KOPT-K1 (cell line): ENCODE measurements around the gene RPH3AL.
"Not testable (repeated sequence)": the region's sequence is repeated elsewhere in the genome, so short reads cannot be mapped to it uniquely, and the experiment has no call there.

Experiments used
- H3K27ac ChIP-seq: fragments of 200-600 bp; sonication (generic); 2 replicates; pipeline ENCODE4 v1.5.1; 2016; ENCODE audit warnings: antibody characterized with exemption, mild to moderate bottlenecking, low read depth, low read length; ENCODE audit not compliant: poor library complexity, severe bottlenecking
- H3K36me3 ChIP-seq: fragments of 200-600 bp; sonication (generic); 2 replicates; pipeline ENCODE4 v1.5.1; 2017; ENCODE audit warnings: antibody characterized with exemption, mild to moderate bottlenecking, low read length, moderate library complexity; ENCODE audit not compliant: insufficient read depth
- H3K9me3 ChIP-seq: fragments of 200-600 bp; sonication (generic); 2 replicates; pipeline ENCODE4 v1.5.1; 2017; ENCODE audit warnings: antibody characterized with exemption, low read length, mild to moderate bottlenecking; ENCODE audit not compliant: insufficient read depth, poor library complexity, severe bottlenecking

Gene RPH3AL

DNA sequence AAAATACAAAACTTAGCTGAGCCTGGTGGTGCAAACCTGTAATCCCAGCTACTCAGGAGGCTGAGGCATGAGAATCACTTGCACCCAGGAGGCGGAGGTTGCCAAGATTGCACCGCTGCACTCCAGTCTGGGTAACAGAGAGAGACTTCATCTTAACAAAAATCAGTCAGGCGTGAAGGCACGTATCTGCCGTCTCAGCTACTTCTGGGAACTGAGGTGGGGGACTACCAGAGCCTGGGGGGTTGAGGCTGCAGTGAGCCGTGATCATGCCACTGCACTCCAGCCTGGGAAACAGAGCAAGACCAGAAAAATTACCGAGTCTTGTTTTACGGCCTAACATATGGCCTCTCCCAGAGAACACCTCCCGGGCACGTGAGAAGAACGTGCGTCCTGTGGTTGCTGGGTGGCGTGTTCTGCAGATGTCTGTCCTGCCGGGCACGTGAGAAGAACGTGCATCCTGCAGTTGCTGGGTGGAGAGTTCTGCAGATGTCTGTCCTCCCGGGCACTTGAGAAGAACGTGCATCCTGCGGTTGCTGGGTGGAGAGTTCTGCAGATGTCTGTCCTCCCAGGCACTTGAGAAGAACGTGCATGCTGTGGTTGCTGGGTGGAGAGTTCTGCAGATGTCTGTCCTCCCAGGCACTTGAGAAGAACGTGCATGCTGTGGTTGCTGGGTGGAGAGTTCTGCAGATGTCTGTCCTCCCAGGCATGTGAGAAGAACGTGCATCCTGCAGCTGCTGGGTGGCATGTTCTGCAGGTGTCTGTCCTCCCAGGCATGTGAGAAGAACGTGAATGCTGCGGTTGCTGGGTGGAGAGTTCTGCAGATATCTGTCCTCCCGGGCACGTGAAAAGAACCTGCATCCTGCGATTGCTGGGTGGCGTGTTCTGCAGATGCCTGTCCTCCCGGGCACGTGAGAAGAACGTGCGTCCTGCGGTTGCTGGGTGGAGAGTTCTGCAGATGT lies 14.3 kb upstream of the RPH3AL start:
- not testable (repeated sequence) for H3K27ac ChIP-seq, H3K36me3 ChIP-seq
- peaks cover 24% of the 10 kb centered on the region for H3K9me3 ChIP-seq

DNA sequence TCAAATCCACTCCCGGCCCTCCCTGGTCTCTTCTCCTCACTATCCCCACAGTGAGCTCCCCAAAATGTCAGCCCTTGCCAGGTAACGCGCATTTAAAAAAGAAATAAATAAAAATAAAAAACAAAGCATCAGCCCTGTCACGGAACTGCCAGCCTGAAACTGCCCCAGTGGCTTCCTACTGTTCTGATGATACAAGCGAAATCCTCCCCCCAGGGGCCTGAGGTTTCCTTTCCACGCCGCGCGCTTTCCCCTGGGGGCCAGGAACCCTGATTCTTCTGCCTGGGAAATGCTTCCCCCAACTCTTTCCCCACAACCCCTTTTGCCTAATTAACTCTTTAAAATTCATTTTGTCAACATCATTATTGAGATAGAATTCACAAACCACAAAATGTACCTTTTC lies 12.2 kb upstream of the RPH3AL start:
- peaks cover 24% of the 10 kb centered on the region for H3K9me3 ChIP-seq
- no peaks in the 10 kb centered on the region for H3K36me3 ChIP-seq
- H3K27ac ChIP-seq, result no peak overlapping the region

DNA sequence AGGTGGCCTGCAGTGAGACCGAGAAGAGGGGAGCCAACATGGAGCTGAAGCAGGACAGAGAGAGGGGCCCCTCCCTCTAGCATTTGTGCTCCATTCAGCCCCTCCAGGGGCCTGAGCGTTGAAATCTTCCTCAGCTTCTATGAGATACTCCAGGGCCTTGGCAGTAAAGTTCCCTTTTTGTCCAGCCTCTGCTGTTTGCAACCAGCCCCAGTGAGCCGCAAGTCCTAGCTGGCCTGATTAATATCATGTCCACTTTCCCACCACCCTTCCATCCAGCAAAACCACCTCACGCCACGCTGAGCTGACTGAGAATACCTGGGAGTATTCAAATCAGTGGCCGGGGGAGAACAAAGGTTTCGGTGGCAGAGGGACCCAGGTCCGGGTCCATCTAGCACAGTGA lies 11.7 kb upstream of the RPH3AL start:
- Histone ChIP-seq H3K27ac (no peak overlapping the region), H3K9me3 (peaks cover 24% of the 10 kb centered on the region), H3K36me3 (no peaks in the 10 kb centered on the region)

DNA sequence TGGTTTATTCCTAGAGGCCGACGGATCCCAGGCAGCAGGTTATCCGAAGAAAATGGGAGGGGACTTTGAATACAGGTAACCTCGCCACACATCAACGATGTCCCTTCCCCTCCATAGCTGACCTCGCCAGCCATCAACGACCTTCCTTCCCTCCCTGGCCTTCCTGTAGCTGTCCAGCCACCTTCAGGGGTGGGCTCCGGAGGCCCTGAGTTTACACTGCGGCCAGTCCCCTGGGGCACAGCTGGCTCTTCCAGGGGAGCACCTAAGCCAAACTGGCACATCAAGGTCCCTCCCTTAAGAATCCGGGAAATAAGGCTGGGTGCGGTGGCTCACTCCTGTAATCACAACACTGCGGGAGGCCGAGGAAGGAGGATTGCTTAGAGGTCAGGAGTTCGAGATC lies 10.1 kb upstream of the RPH3AL start:
- H3K9me3 ChIP-seq, result peaks cover 13% of the 10 kb centered on the region
- no peak overlapping the region for H3K27ac ChIP-seq
- H3K36me3 ChIP-seq, result no peaks in the 10 kb centered on the region

DNA sequence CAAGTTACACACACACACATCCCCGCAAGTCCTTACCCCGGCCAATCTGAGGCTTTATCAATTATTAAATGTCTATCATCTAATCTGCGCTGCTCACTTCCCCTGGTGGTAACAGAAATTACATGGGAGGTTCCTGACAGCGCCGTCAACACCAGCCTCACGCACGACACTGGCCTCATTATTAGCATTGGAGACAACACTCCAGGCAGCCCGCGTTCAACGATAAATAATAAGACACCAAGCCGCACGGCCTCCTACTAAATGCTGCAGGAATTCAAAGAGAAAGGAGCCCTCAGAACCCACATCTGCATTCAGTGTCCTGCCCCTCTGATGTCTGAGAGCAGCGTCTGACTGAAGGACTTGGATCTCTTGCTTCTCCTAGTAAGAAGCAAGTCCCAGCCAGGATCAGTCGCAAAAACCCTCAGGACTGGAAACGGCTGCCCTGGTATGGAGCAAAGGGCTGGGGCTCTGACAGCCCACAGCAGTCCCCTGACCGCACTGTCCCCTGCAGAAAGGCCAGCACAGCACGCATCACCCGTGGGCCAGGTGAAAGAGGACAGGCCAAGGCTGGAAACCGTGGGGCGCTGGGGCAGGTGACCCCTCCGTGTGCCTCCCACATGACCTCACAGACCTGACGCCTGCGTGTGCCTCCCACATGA lies 7.6 kb upstream of the RPH3AL start:
- no peaks in the 10 kb centered on the region for H3K36me3 ChIP-seq
- no peak overlapping the region for H3K27ac ChIP-seq
- peaks cover 15% of the 10 kb centered on the region for H3K9me3 ChIP-seq

DNA sequence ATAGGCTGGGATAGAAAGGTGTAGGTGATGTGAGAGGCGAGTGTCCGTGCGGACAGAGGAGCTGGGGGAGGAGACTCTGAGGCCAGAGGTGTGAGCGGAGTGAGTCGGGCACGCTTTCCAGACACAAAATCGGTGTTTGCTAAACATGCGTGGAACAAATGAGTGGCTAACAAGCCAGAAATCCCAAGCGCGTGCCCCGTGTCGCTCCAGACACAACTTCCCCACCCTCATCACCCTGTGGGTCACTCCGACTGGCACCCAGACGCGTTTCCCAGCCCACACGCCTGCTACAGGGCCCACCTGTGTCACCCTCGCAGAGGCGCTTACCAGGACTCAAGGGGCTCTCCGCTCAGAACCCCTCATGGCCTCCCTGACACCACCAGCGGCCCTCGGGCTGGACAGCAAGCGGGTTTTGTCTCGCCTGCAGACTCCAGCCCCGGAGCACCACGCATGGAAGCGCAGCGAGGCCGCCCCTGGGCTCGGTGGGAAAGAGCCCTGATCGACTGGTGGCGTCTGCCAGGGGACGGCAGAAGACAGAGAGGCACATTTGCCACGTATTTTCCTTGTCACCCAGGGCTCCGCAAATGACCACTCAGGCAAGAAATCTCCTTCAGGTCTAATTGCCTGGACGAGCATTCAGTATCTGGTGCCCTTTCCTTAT lies 6.0 kb upstream of the RPH3AL start:
- peaks cover 22% of the 10 kb centered on the region for H3K9me3 ChIP-seq
- H3K36me3 ChIP-seq, result no peaks in the 10 kb centered on the region
- no peak overlapping the region for H3K27ac ChIP-seq

DNA sequence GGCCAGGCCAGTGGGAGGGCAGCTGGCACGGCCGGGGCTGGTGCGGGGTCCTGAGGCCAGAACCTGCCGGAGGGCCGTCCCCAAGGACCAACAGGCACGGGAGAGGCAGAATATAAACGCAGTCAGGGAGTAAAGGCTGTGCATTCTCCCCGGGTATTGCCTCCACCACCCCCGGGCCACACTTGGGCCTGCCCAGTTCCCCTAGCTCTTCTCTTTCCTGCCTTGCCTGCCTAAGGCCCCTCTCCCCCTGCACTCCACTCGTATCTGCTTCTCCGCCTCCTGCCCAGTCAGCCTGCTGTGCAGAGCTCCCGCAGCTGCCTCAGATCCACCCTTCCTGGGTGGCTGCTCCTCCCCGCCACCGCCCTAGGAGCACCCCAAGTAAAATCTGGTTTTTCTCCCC lies 5.0 kb upstream of the RPH3AL start:
- H3K27ac ChIP-seq, result no peak overlapping the region
- H3K9me3 ChIP-seq, result peaks cover 22% of the 10 kb centered on the region
- H3K36me3 ChIP-seq, result no peaks in the 10 kb centered on the region

DNA sequence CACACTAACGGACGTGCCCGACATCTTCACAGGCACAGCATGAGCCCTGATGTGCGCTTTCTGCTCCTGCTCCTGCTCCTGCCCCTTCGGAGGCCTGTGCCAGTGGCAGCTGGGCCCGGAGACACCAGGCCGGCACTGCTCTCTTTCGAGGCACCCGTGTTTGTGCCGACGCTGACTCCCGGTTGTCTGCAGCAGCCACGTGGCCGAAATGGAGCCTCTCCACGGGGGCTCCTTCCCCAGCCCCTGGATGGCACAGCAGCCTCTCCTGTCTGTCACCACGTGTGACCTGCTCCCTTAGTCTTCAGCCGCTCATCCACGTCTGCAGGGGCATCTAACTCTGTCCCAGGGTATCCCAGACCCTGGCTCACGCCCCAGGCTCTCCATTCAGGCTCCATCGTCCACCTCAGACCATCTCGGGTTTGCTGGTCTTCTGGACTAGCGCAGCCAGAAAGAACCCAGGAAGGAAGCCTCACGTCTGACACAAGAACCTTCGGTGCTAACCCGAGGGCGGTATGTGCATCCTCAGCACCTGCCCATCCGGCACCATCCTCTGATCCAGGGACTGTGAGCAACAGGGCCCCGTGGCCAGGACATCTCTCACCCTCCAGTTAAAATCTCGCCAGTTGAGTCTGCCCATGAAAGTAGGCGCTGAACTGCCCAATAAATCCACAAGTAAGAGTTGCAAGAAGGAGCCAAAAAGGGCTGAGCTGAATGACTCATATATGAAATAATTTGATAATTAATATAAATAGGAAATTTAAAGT lies 4.2 kb upstream of the RPH3AL start:
- peaks cover 22% of the 10 kb centered on the region for H3K9me3 ChIP-seq
- H3K27ac ChIP-seq, result no peak overlapping the region
- no peaks in the 10 kb centered on the region for H3K36me3 ChIP-seq

DNA sequence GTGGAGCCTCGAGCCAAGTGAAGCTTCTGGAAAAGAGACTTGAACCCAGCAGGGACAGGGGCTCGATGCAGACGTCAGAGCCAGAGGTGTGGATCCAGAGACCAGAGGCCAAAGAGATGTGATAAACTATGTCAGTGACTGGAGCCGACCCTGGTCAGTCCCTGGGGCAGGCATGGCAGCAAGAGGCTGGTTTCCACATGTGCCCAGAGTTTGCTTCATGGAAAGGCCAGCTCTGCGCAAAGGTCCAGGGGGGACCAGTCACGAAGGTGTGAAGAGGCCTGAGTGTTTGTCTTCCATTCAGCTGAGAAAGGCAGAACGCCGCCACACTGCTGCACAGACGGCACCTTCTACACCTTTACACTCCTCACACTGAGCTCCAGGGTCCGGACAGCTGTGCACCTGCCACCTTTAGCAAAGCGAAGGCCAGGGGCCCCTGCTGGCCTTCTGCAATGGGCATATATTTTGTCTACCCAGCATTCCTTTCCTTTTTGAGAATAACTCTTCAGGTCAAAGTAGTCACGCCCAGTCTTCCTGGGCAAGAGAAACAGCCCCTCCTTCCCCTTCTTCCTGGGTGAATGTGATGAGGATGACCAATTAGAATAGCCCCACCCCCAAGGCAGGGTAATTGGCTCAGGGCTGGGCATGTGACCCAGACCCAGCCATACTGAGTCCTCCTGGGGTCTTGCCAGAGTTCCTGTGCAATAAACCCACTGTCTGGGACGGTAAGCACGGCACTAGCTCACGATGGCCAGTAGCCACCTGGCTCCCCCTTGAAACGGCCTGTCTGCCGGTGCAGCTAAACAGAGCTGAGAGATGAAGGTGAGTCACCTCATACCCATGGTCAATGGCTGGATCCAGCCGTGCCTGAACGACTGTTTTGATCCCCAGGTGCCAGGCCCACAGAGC lies 2.3 kb upstream of the RPH3AL start:
- Histone ChIP-seq H3K36me3 (no peaks in the 10 kb centered on the region), H3K9me3 (peaks cover 22% of the 10 kb centered on the region), H3K27ac (no peak overlapping the region)

DNA sequence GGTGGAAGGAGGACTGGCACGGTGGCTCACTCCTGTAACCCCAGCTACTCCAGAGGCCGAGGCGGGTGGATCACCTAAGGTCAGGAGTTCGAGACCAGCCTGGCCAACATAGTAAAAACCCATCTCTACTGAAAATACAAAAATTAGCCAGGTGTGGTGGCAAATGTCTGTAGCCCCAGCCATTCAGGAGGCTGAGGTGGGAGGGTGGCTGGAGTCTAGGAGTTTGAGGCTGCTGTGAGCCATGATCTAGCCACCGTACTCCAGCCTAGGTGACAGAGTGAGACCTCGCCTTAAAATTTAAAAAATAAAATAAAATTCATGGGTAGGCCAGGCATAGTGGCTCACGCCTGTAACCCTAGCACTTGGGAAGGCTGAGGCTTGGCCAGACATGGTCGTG lies 1.2 kb upstream of the RPH3AL start:
- H3K27ac ChIP-seq, result no peak overlapping the region
- peaks cover 22% of the 10 kb centered on the region for H3K9me3 ChIP-seq
- no peaks in the 10 kb centered on the region for H3K36me3 ChIP-seq

DNA sequence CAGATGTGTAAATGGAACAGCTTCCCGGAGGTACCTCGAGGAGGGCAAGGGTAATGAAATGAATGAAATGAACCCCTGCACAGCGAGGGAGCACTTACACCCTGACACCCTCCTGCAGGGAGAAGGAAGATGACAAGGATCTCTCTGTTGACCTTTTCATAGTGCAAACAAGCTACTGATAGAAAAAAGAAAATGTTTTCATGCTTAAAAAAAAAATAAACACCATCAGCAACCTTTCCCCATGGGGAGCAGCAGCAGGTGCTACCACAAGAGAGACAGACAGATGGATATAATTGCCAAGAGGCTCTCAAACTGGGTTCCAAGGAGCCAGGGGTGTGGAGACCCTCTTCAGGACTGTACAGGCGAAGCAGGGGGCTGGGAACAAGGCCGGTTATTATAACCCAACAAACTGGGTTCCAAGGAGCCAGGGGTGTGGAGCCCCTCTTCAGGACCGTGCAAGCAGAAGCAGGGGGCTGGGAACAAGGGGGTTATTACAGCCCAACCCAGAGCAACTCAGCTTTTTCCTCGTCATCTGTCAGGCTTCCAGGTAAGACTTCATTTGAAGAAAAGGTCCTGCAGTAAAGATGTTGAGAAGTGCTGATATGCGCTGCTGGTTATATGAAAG lies 718 bp upstream of the RPH3AL start:
- Histone ChIP-seq H3K9me3 (peaks cover 22% of the 10 kb centered on the region), H3K27ac (no peak overlapping the region), H3K36me3 (no peaks in the 10 kb centered on the region)

DNA sequence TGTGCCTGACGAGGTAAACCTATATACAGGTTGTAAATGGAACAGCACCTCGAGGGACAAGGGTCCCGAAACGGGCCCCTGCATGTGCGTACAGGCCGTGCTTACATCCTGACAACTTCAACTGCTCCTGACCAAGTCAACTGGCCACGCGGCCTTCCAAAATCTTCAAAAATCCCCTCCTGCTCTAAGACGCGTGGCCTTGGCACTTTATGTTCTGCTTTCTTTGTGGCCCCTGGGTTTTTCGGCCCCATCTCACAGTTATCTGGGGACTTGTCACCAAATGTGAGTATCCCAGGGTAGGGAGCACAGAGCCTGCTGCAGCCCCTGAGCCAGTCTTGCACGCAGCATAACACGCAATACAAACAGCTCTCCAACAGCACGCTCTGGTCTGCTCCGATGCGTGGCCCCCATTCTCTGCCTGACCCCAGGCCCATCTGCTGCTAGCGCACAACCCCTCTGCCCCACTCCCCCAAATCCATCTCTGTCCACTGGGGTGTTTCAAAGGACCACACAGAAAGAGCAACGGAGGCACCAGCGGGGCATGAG lies 659 bp downstream of the RPH3AL start:
- H3K9me3 ChIP-seq, result peaks cover 20% of the 10 kb centered on the region
- H3K36me3 ChIP-seq, result no peaks in the 10 kb centered on the region
- H3K27ac ChIP-seq, result no peak overlapping the region

DNA sequence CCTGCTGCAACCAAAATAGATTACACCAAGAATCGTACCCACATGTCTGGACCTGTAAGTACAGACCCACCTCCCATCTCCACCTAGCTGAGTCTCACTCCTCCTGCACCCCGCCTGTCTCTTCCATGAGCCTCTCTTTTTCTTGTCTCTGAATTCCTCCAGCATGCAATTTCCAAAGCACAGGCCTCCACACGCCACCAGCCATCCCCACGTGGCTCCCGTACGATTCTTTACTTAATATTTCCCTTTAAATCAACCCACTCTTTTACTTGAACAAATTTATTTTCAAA lies 1.2 kb downstream of the RPH3AL start:
- H3K9me3 ChIP-seq, result peaks cover 15% of the 10 kb centered on the region
- H3K36me3 ChIP-seq, result no peaks in the 10 kb centered on the region
- H3K27ac ChIP-seq, result no peak overlapping the region
